ENCODE measurements around the gene CNDP2.

DNA sequence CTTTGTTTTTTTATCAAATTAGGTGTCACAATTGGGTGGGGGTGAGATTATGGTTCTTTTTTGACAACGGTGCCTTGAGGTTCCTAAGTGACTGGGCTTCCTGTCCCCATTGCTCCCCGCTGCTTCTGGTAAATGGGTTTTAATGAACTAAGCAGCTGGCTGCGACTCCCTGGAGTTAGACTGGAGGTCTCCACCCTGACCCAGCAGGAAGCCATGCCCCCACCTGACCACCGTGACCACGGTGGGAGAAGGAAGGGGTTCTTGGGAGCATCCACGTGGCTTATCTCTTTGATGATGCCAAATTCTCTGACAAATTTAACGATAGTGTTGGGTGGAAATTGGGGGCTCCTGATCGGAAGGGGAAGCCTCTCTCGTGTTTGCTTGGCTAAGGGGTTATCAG lies 12.2 kb downstream of the CNDP2 start:
- TF ChIP-seq, protein P1, sequence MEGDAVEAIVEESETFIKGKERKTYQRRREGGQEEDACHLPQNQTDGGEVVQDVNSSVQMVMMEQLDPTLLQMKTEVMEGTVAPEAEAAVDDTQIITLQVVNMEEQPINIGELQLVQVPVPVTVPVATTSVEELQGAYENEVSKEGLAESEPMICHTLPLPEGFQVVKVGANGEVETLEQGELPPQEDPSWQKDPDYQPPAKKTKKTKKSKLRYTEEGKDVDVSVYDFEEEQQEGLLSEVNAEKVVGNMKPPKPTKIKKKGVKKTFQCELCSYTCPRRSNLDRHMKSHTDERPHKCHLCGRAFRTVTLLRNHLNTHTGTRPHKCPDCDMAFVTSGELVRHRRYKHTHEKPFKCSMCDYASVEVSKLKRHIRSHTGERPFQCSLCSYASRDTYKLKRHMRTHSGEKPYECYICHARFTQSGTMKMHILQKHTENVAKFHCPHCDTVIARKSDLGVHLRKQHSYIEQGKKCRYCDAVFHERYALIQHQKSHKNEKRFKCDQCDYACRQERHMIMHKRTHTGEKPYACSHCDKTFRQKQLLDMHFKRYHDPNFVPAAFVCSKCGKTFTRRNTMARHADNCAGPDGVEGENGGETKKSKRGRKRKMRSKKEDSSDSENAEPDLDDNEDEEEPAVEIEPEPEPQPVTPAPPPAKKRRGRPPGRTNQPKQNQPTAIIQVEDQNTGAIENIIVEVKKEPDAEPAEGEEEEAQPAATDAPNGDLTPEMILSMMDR (IDR thresholded peaks at IDR 0.05), result no peak
- no peak for TF ChIP-seq POLR2A (IDR thresholded peaks at IDR 0.05; ENCODE audit: low read depth)
